ENCODE data around the gene SIPA1L3.
"Not testable (repeated sequence)": the region's sequence is repeated elsewhere in the genome, so short reads cannot be mapped to it uniquely, and the experiment has no call there.

Gene SIPA1L3

DNA sequence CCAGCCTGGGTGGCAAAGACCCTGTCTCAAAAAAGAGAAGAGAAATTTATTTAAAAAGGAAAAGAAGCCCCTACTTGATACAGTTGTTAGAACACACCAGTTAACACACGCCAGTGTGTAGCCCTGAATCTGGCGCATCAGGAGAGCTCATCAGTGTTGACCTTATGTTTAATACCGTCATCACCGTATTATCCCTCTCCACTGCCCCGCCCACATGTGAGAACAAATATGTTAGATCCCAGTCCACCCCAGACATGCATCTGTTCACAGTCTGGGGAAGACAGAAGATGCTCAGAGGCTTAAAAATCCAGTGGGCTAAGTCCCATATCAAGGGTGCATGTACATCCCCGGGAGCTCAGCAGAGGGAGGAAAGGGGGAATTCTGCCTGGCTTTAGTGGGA, 161.8 kb downstream of the SIPA1L3 start:
- DNase-seq (ENCODE audit: low read depth in 2 of 2), result no peak

DNA sequence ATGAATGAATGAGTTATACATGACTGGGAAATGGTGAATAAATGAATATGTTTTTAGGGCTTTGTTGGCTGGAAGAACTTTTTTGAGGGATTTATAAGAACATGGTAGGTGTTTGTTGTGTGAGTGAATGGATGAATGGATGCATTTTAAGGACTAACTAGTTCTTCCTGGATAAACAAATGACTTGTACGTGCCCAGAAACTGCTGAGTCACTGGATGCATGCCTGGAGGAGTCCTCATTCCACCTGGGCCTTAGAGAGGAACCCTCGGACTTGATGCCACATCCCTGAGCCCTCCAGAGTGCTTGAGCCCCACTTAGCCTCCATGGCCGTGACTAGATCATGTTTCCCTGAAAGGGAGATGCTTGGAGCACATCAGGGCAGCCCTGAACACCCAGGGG, 163.6 kb downstream of the SIPA1L3 start:
- no peak for DNase-seq (ENCODE audit: low read depth in 2 of 2)

GRCh38 chr19:38071054-38071453, 164.0 kb downstream of the SIPA1L3 start:
- DNase-seq (ENCODE audit: low read depth in 2 of 2), result not testable (repeated sequence)

GRCh38 chr19:38071647-38072046, 164.6 kb downstream of the SIPA1L3 start:
- no peak for DNase-seq (ENCODE audit: low read depth in 2 of 2)

DNA sequence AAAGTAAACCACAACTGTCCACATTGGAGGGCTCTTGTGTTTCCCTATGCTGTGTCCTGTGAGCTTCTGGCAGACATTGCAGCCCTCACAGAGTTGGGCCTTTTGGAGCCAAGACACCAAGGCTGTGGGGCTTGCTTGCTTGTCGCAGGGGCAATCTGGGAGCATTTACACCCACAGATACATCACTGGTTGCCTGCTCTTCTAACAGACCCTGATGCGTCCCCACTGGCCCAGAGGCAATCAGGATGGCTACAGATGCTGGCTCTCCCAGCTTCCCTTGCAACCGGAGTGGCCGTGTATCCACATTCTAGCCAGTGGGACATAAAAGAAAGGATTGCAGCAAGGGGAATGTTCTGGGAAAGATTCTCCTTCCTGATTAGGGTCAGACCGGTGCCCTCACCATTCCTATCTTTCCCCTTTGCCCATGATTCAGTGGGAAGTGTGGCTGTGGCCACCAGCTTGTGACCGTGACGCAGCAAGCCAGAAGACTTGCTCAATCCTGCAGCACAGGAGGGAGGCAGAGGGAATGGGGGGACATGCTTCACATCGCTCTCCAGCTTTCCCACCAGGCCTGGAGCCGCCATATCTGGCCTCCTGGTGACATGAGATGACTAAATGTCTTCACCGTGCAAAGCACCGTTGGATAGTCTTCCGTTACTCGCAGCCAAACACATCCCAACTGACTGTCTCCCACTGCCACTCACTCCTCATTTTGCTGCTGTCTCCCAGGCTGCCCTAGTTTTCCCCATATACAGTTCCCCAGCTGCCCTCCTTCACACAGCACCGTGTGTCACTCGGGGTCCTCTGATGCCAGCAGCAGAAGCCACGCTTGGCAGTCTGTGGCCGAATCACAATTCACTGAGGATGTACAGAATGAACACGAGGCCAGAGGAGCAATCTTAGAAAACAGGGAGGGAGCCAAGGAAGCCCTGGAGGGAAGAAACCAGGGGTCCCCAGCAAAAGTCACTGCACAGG, 166.1 kb downstream of the SIPA1L3 start:
- DNase-seq (ENCODE audit: low read depth in 2 of 2), result no peak

- no peak for DNase-seq (ENCODE audit: low read depth in 2 of 2)
Measured at GRCh38 chr19:38073841-38074685, 167.1 kb downstream of the SIPA1L3 start.

- DNase-seq (ENCODE audit: low read depth in 2 of 2), result no peak
Measured at GRCh38 chr19:38076337-38076736, 169.3 kb downstream of the SIPA1L3 start.

DNA sequence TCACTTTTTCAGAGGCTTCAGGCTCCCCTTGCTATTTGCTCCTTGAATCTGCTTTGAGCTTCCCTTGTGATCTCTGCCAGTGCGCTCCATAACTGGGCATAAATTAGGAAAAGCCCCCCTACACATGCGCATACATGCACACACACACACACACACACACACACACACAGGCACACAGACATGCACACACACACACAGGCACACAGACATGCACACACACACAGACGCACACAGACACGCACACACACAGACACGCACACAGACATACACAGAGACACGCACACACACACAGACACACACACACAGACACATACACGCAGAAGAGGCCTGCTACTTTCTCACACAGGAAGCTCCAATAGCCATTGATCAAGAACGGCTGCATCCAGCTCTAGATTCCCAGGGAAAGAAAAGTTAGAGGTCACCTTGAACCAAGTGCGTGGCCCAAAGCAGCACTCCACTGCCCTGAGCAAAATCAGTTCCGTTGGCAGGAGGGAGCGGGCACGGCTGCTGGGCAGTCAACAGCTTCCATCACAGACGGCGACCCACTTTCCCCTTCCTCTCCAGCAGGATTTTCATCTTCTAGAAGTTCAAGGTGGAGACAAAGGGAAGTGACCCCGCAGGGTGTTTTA, 171.4 kb downstream of the SIPA1L3 start:
- DNase-seq (ENCODE audit: low read depth in 2 of 2), result no peak

DNA sequence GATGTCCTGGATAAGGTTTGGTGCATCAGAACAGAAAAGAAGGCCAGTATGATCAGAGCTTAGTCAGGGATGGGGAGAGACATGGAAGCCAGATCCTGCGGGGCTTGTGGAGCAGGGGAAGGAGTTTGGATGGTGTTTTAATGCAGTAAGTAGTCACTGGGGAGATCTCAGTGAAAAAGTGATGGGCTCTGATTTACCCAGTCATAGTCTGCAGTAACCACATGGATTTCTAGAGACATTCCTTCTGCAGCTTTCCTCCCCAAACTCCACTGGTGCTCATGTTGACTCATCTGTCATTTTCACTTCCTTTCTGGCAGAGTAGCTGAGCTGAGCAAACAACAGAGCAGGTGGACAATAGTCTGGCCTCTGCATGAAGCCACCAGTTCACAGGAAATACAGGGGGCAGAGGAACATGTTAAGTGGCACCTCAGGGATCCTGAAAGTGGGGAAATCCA, 172.9 kb downstream of the SIPA1L3 start:
- no peak for DNase-seq (ENCODE audit: low read depth in 2 of 2)

DNA sequence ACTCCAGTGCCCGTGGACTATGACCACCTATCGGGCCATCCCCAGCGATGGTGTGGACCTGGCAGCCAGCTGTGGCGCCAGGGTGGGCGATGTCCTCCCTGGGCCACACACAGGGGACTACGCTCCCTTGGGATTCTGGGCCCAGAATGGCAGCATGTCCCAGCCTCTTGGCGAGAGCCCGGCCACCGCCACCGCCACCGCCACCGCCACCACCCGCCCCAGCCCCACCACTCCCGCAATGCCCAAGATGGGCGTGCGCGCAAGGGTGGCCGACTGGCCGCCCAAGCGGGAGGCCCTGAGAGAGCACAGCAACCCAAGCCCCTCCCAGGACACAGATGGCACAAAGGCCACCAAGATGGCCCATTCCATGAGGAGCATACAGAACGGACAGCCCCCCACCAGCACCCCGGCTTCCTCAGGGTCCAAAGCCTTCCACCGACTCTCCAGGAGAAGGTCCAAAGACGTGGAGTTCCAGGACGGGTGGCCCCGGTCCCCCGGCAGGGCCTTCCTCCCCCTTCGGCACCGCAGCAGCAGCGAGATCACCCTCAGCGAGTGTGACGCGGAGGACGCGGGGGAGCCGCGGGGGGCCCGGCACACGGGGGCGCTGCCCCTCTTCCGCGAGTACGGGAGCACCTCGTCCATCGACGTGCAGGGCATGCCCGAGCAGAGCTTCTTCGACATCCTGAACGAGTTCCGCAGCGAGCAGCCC, 174.7 kb downstream of the SIPA1L3 start:
- no peak for DNase-seq (ENCODE audit: low read depth in 2 of 2)

GRCh38 chr19:38082256-38083118, 175.5 kb downstream of the SIPA1L3 start:
- no peak for DNase-seq (ENCODE audit: low read depth in 2 of 2)

- no peak for DNase-seq (ENCODE audit: low read depth in 2 of 2)
Measured at GRCh38 chr19:38084196-38084595, 177.2 kb downstream of the SIPA1L3 start.

DNA sequence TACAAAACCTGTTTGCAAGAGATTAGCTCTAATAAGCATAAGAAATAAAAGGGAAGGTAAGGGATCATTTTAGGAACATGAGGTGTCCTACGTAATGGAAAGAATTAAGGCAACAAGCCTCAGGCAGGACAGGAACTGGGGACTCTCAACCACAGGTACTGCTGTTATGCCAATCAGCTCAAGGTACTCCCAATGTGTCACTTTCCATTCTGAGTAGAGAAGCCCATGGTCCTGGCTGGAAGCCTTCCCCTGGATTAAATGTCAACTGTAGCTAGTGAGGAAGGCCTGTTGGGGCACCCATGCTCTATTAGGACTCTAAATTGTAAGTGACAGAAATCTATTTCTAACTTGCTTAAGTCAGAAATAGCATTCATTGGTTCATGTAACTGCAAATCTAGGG, 182.4 kb downstream of the SIPA1L3 start:
- no peak for DNase-seq (ENCODE audit: low read depth in 2 of 2)

- no peak for DNase-seq (ENCODE audit: low read depth in 2 of 2)
Measured at GRCh38 chr19:38093154-38093553, 186.1 kb downstream of the SIPA1L3 start.

DNA sequence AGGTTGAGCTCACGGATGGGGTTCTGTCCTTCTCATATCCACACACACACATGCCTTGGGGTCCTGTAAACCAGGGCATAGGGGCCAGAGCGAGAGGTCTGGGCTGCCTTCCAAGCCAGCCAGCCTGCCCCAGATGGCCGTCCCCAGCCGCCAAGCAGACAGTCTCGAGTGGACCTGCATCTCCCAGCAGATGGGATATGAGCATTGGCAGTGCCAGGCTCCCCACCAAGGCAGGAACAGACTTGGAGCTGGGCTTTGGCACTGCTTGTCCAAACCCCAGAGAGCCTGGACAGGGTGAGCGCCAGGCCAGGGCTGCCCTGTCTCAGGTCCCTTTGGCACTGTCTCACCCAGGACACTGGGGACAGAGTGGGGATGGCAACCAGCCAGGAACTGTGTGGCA, 186.6 kb downstream of the SIPA1L3 start:
- DNase-seq (ENCODE audit: low read depth in 2 of 2), result no peak

DNA sequence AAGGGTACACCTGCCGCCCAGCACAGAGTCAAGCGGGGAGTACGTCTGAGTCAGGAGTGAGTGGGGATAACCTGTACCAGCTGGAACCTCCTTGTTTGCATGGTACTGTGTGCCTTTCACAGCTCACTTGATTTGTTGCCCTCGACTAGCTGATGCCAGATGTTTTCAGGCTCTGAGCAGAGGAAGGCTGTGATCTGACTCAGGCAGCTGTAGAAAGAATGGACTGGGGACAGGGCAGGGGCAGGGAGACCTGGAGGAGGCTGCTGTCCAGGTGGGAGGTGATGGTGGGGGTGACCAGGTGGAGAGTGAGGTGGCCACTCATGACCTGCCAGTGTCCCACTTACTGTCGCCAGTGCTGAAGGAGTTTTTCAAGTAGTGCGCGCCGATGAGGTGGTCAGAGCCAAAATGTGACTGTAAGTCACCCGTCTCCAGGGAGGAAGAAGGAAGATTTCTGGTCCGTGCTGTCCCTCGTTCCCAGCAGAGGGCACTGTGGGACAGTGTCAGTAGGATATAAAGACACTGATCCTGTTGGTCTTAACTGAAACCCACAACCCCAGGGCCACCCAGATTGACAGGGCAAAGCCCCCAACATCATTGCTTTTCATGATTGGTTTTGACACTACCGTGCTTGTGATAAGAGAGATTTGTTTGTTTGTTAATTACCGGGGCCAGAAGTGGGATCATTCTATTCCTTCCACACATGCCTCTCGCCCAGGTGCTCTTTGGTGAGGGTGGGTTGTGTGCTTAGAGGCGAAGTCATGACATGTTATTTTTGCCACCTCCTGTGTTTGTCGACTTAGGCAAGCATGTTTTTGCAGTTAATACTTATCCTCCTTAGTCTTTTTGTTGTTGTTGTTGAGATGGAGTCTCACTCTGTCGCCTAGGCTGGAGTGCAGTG, 188.7 kb downstream of the SIPA1L3 start:
- peak in 1 of 2 donors; percentile 37 for DNase-seq (ENCODE audit: low read depth in 2 of 2)

DNA sequence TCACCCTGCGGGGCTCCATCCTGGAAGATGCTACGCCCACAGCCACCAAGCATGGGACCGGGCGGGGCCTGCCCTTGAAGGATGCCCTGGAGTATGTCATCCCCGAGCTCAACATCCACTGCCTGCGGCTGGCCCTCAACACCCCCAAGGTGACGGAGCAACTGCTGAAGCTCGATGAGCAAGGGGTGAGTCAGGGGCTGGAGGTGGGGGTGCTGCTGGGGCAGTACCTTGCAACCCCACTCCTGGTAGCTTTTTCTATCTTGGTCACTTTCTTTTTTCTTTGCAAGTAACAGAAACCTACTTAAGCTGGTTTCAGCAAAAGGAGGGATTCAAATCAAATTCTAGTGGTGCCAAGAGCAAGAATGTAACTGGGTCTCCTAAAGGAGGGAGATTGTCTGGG, 193.0 kb downstream of the SIPA1L3 start:
- no peak for DNase-seq (ENCODE audit: low read depth in 2 of 2)

GRCh38 chr19:38100589-38100988, 193.6 kb downstream of the SIPA1L3 start:
- no peak for DNase-seq (ENCODE audit: low read depth in 2 of 2)

DNA sequence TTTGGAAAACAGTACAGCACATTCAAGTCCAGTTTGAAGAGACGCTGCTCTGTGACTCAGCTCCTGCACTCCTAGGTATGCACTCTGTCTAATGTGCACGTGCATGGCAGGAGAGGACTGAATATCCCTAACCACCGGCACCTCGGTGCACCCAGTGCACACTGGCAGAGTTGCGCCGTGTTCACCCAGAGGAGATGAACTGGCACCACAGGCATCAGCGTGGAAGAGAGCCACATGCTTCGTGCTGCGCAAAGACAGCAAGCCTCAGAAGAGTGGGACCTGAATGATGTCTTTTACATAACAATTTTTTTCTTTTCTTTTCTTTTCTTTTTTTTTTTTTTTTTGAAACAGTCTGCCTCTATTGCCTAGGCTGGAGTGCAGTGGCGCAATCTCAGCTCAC, 194.7 kb downstream of the SIPA1L3 start:
- DNase-seq (ENCODE audit: low read depth in 2 of 2), result no peak
